GM21528 (cell line): Measurements from ENCODE around the gene PLLP.
"Not testable (repeated sequence)": the region's sequence is repeated elsewhere in the genome, so short reads cannot be mapped to it uniquely, and the experiment has no call there.

Source experiments
- ATAC-seq: cut with Tn5 transposase; IDR thresholded peaks from one replicate; pipeline ENCODE4 v1.9.1; 2021; ENCODE audit warnings: mild to moderate bottlenecking, moderate library complexity; ENCODE audit not compliant: unreplicated experiment, low FRiP score

Gene PLLP

GRCh38 chr16:57275946-57276345 lies 8.5 kb downstream of the PLLP start:
- not testable (repeated sequence) for ATAC-seq

- no peak for ATAC-seq
Observed at GRCh38 chr16:57273826-57274225, 10.6 kb downstream of the PLLP start.

- ATAC-seq, result no peak
Observed at GRCh38 chr16:57273359-57273758, 11.1 kb downstream of the PLLP start.

GRCh38 chr16:57271867-57272495 lies 12.5 kb downstream of the PLLP start:
- ATAC-seq, result no peak

DNA sequence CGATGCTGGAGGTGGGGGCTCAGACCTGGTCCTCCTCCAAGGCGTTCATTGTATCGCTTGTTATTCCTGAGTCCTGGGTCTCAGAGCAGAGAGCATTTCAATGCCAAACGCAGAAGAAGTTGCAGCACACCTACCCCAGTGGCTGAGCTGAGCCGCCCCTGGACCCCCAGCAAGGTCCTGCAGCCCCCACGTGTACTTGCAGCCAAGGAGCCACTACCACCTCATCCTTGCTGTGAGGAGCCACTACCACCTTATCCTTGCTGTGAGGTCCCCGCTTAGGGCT lies 13.5 kb downstream of the PLLP start:
- no peak for ATAC-seq

DNA sequence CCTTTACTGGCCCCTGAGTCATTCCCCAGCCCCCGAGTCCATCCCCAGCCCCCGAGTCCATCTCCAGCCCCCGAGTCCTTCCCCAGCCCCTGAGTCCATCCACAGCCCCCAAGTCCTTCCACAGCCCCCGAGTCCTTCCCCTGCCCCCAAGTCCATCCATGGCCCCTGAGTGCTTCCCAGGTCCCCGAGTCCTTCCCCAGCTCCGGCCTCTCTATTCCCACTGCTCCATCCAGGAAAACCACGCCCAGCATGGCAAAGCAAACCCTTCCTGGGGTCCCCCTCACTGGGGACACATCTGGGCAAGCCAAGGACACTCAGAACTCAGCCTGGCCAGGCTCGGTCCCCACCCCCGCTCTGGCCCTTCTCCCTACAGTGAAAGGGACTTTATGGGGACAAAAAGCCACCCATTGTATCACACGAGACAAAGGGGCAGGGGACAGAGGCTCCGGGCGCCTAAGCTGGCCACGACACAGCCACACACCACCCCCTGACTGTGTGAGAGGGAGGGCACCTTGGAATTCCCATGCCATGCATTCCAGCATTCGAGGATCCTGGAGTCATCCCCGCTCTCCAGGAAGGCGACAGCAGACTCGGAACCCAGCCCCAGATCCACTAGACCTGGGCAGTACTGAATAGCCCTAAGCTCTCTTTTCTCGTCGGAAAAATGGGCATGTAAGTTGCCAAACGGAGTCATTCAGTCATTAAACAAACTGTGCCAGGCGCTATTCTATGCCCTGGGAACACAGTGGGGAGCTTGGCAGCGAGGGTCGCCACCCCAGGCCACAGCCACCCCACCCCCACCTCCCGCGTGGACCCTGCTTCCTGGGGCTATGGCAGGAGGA lies 14.0 kb downstream of the PLLP start:
- ATAC-seq, result no peak

GRCh38 chr16:57268804-57269800 lies 15.4 kb downstream of the PLLP start:
- no peak for ATAC-seq

GRCh38 chr16:57267343-57267742 lies 17.1 kb downstream of the PLLP start:
- ATAC-seq, result not testable (repeated sequence)

- ATAC-seq, result no peak
Observed at GRCh38 chr16:57266531-57267260, 17.8 kb downstream of the PLLP start.

GRCh38 chr16:57265850-57266530 lies 18.5 kb downstream of the PLLP start:
- no peak for ATAC-seq

DNA sequence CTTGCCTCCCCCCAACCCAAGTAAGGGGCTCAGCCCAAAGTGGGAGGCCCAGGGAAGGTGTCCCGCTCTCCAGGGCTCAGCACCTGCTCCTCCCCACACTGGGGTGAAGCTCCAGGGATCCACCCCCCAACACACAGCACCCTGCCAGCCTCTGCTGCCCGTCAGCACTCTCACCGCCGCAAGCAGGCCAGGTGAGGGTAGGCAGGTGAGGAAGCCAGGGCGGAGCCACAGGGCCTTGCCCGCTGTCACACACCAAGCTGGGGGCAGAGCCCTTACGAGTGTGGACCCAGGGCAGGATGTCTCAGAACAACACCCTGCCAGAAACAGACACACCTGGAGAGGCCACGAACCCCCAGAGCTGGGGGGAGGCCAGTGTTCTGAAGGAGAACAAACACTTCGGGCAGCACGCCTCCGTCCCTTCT lies 19.5 kb downstream of the PLLP start:
- ATAC-seq, result no peak

DNA sequence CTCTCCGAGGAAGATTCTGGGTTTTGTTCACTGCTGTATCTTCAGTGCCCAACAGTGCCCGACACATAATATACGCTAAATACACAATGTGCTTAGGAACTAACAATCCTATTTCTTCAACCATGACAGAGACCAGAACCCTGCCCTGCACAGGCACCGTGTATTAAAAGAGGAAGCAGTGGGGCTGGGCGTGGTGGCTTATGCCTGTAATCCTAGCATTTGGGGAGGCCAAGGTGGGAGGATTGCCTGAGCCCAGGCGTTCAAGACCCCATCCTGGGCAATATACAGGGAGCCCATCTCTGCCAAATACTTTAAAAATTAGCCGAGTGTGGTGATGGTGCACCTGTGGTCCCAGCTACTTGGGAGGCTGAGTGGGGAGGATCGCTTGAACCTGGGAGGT lies 20.1 kb downstream of the PLLP start:
- no peak for ATAC-seq

GRCh38 chr16:57263541-57264351 lies 20.7 kb downstream of the PLLP start:
- no peak for ATAC-seq

- ATAC-seq, result no peak
Observed at GRCh38 chr16:57262841-57263540, 21.5 kb downstream of the PLLP start.

GRCh38 chr16:57261806-57262205 lies 22.7 kb downstream of the PLLP start:
- ATAC-seq, result no peak

GRCh38 chr16:57260294-57260929 lies 24.1 kb downstream of the PLLP start:
- ATAC-seq, result no peak

DNA sequence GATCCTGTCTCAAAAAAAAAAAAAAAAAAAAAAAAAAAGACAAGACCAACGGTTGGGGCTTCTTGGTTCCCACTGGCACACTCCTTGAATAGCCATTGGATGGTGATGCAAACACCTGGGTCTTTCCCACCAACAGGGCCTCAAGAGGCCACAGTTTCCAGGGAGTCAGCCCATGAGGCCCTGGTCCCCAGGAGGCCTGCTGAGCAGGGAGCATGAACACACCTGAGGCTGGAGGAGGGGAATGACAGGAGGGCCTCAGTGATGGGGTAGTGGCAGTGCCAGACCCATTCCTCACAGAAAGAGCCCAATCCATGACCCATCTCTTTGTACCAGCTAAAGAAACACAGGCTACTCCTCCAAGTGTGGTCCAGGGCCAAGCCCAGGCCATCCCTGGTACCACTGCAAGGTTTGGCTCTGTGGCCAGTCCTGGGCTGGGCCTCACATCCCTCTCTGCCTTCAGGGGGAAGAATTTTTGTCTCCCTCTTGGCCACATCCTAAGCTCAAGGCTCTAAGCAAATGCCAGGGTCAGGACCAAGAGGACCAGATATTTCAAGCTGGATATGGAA lies 25.5 kb downstream of the PLLP start:
- ATAC-seq, result no peak
